Measurements from ENCODE around the gene APBB2.

DNA sequence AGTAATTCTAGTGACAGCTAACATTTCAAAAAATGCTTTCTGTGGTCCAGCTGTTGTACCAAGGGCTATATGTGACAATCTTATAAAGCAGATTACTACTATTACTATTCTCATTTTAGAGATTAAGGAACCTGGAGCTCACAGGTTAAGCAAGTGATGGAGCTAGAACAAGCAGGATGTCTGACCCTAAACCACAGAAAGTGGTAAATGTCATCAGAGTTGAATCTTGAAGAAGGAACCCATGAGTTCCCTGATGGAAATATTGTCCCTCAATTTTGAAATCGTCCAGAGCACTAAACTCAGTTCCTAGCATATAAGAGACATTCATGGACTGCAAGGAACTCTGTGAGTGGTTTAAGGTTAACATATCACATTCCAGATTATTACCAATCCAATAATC lies 214.0 kb downstream of the APBB2 start:
- TF ChIP-seq EZH2phosphoT487 (IDR thresholded peaks at IDR 0.05; ENCODE audit: insufficient read depth, low read depth), result no peak
- no peak for TF ChIP-seq EZH2 (IDR thresholded peaks at IDR 0.05; ENCODE audit: insufficient read depth, poor library complexity, severe bottlenecking)
